GM19239 (cell line): ENCODE results near the gene EXD3.
A peak's percentile ranks its signal among the peaks of the same experiment; 100 is the strongest.

Source experiments
- DNase-seq: peaks from one replicate; pipeline ENCODE4 v3.0.0; 2011; ENCODE audit warnings: low spot score; ENCODE audit not compliant: insufficient read length
- FAIRE-seq: peaks from 2 replicates; lab custom pipeline; 2011; peaks lifted over from hg19 to GRCh38; lab: Jason Lieb, UNC

EXD3 gene

GRCh38 chr9:137303893-137304382 is 119.0 kb downstream of the EXD3 start:
- no peak for FAIRE-seq

GRCh38 chr9:137303151-137303892 is 119.6 kb downstream of the EXD3 start:
- no peak for DNase-seq
- FAIRE-seq, result no peak

More at GRCh38 chr9:137303893-137304382, 119.0 kb downstream of the EXD3 start:
- no peak for DNase-seq

GRCh38 chr9:137302449-137303150 is 120.4 kb downstream of the EXD3 start:
- DNase-seq (peak; percentile 96), FAIRE-seq (peak; percentile 62)

GRCh38 chr9:137302118-137302448 is 120.9 kb downstream of the EXD3 start, which contains the start of gene NRARP:
Gene NRARP, minus strand, starts transcription at chr9:137302271. Its CDS starts 343 bp downstream, at chr9:137301928.
- FAIRE-seq, result peak; percentile 49
- peak; percentile 96 for DNase-seq

- DNase-seq, result no peak
- FAIRE-seq, result peak; percentile 4
Measured at GRCh38 chr9:137301081-137301947, 121.6 kb downstream of the EXD3 start.

GRCh38 chr9:137300567-137301080 is 122.3 kb downstream of the EXD3 start:
- FAIRE-seq (peak; percentile 4), DNase-seq (no peak)

GRCh38 chr9:137299938-137300337 is 123.0 kb downstream of the EXD3 start:
- no peak for FAIRE-seq
- no peak for DNase-seq

- DNase-seq (no peak), FAIRE-seq (no peak)
Measured at GRCh38 chr9:137299203-137299565, 123.8 kb downstream of the EXD3 start.

GRCh38 chr9:137298401-137299202 is 124.4 kb downstream of the EXD3 start:
- DNase-seq, result no peak

GRCh38 chr9:137297966-137298365 is 125.0 kb downstream of the EXD3 start:
- DNase-seq (no peak), FAIRE-seq (no peak)

More at GRCh38 chr9:137298401-137299202, 124.4 kb downstream of the EXD3 start:
- FAIRE-seq, result no peak

- DNase-seq (no peak), FAIRE-seq (no peak)
Measured at GRCh38 chr9:137296670-137297664, 126.0 kb downstream of the EXD3 start.

- FAIRE-seq (no peak), DNase-seq (no peak)
Measured at GRCh38 chr9:137295849-137296669, 126.9 kb downstream of the EXD3 start.

GRCh38 chr9:137295238-137295811 is 127.6 kb downstream of the EXD3 start:
- no peak for FAIRE-seq
- peak; percentile 97 for DNase-seq

- no peak for DNase-seq
- FAIRE-seq, result no peak
Measured at GRCh38 chr9:137294681-137295237, 128.2 kb downstream of the EXD3 start.

- DNase-seq, result no peak
- FAIRE-seq, result no peak
Measured at GRCh38 chr9:137294091-137294680, 128.8 kb downstream of the EXD3 start.

- FAIRE-seq, result no peak
- DNase-seq, result no peak
Measured at GRCh38 chr9:137293482-137294090, 129.4 kb downstream of the EXD3 start.
